Measurements from ENCODE around the gene CALML4. TPM values are rescaled to one million over a fixed set of nuclear protein-coding genes. Genes with fewer than 3 reads are reported as not detected.
"Not testable (repeated sequence)": the region's sequence is repeated elsewhere in the genome, so short reads cannot be mapped to it uniquely, and the experiment has no call there.

Gene CALML4
- total and polyA plus RNA-seq, 7 donors = 0.85 to 2.2 (median 1.4) TPM

DNA sequence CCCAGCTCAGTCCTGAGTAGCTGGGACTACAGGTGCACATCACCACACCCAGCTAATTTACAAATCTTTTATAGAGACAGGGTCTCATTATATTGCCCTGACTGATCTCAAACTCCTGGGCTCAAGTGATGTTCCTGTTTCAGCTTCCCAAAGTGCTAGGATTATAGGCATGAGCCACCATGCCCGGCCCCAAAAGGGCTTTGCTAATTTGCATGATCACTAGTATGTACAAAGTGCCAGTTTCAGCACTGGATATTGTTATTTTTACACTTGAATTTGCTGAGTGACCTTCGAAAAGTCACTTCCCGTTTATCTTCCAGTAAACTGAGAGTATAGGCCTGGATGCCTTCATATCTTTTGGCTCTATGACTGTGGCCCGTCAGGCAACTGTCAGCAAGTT is 12.2 kb upstream of the CALML4 start:
- whole genome bisulfite sequencing, 3 donors = 93 to 95% (median 93%) methylated on average over 4 of the region's 4 CpGs
- Histone ChIP-seq H3K27ac (no peak overlapping the region), H3K4me1 (no peaks in the 10 kb centered on the region), H3K36me3 (ENCODE audit: insufficient read depth in 1 of 2, low read depth in 1 of 2) (peaks cover 0 to 19% of the 10 kb centered on the region in 2 donors), H3K27me3 (ENCODE audit: insufficient read depth in 3 of 3, low read length in 2 of 3) (no peaks in the 10 kb centered on the region), H3K9me3 (no peaks in the 10 kb centered on the region), H3K4me3 (no peak overlapping the region)
- ATAC-seq (no peak), DNase-seq (no peak)
- TF ChIP-seq, protein P1, sequence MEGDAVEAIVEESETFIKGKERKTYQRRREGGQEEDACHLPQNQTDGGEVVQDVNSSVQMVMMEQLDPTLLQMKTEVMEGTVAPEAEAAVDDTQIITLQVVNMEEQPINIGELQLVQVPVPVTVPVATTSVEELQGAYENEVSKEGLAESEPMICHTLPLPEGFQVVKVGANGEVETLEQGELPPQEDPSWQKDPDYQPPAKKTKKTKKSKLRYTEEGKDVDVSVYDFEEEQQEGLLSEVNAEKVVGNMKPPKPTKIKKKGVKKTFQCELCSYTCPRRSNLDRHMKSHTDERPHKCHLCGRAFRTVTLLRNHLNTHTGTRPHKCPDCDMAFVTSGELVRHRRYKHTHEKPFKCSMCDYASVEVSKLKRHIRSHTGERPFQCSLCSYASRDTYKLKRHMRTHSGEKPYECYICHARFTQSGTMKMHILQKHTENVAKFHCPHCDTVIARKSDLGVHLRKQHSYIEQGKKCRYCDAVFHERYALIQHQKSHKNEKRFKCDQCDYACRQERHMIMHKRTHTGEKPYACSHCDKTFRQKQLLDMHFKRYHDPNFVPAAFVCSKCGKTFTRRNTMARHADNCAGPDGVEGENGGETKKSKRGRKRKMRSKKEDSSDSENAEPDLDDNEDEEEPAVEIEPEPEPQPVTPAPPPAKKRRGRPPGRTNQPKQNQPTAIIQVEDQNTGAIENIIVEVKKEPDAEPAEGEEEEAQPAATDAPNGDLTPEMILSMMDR (IDR thresholded peaks at IDR 0.05) = no peak
- intact Hi-C loops (cut with DNase I) = no loop called here

DNA sequence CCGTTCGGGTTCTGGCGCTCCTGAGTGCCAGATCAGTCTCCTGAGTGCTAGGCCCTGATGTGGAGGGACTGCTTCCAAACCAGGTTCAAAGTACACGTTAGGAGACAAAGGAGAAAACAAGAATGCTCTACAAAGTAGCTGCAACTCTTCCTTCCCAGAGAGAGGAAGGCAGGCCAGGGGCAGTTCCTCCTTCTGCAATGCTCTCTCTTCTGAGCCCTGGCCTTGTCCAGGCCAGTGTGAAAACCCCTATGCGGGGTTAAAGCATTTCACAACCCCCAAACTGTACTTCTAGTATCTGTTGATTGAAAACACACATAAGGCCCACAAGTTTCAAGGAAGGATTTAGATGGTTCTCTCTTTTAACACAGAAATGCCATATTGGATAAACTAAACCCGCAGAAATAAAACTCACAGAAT is 9.7 kb upstream of the CALML4 start:
- TF ChIP-seq, protein P1 (IDR thresholded peaks at IDR 0.05) = no peak
- H3K27me3 ChIP-seq (ENCODE audit: insufficient read depth in 3 of 3, low read length in 2 of 3) = no peaks in the 10 kb centered on the region
- no peaks in the 10 kb centered on the region for H3K4me1 ChIP-seq
- DNase-seq (no peak), ATAC-seq (no peak)
- H3K9me3 ChIP-seq = no peaks in the 10 kb centered on the region
- intact Hi-C loops (cut with DNase I) = loop anchor here in 1 of 2 donors (5.0 kb wide), 1 partner anchor 353 kb away; no protein-coding TSS in a partner anchor
- H3K4me3 ChIP-seq = no peak overlapping the region
- 78 to 79% (median 78%) methylated on average over 6 of the region's 6 CpGs for WGBS, 3 donors
- H3K36me3 ChIP-seq (ENCODE audit: insufficient read depth in 1 of 2, low read depth in 1 of 2) = peaks cover 0 to 19% of the 10 kb centered on the region in 2 donors
- H3K27ac ChIP-seq = no peak overlapping the region

DNA sequence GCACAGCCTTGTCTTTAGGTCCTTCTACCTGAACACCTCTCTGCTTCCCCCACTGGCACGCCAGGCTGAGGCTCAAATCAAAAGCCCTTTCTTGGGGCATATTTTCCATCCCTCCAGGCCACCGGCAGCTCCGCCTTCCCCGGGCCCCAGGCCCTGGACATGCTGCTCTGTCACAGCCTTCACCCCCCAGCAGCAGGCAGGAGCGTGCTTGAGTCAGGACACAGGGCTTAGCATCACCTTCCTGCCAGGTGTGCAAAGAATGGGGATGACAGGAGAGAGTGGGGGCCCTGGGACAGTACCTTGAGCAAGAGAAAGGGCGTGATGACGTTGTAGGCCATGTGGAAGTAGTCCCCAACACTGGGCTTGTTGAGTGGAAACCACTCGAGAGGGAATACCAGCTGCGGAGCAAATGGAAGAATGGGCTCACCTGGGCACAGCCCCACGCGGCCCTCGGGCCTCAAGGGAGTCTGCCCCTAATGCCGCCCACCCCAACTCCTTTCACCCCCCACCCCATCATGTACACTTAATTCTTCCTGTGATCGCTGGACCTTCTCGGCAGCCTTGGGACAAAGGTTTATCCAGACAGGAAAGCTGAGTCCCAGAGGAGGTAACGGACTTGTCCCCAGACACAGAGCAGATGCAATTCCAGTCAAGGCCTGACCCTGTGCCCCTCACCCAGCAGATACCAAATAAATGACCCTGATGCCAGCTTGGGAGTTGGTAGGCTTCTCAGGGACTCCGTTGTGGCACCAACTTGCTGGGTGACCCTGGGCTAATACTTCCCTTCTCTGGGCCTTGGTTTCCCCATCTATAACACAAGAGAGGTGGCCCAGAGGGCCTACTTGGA is 9.1 kb upstream of the CALML4 start:
- H3K36me3 ChIP-seq (ENCODE audit: insufficient read depth in 1 of 2, low read depth in 1 of 2) = peaks cover 0 to 19% of the 10 kb centered on the region in 2 donors
- ATAC-seq = no peak
- no peak overlapping the region for H3K27ac ChIP-seq
- no peak overlapping the region for H3K4me3 ChIP-seq
- DNase-seq = no peak
- intact Hi-C loops (cut with DNase I) = loop anchor here in 1 of 2 donors (5.0 kb wide), 1 partner anchor 352 kb away; no protein-coding TSS in a partner anchor
- H3K4me1 ChIP-seq = no peaks in the 10 kb centered on the region
- H3K9me3 ChIP-seq = no peaks in the 10 kb centered on the region
- H3K27me3 ChIP-seq (ENCODE audit: insufficient read depth in 3 of 3, low read length in 2 of 3) = no peaks in the 10 kb centered on the region
- WGBS, 3 donors = 93% methylated on average over 17 of the region's 17 CpGs
- TF ChIP-seq, protein P1 (IDR thresholded peaks at IDR 0.05) = no peak

DNA sequence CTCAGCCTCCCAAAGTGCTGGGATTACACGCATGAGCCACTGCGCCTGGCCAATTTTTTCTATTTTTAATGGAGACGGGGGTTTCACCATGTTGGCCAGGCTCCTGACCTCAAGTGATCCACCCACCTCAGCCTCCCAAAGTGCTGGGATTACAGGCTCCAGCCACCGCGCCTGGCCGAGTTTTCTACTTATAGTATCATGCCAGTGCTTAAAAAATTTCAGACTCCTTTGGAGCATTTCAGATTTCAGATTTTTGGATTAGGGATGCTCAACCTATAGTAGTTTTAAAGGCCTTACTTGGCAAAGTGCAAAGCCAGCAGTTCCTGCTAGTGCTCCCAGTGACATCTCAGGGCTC is 8.3 kb upstream of the CALML4 start:
- not testable (repeated sequence) for DNase-seq; H3K9me3 ChIP-seq; ATAC-seq; H3K4me1 ChIP-seq; H3K4me3 ChIP-seq; H3K27me3 ChIP-seq (ENCODE audit: insufficient read depth in 3 of 3, low read length in 2 of 3); H3K27ac ChIP-seq
- WGBS, 3 donors = 88 to 94% (median 90%) methylated on average over 6 of the region's 6 CpGs
- intact Hi-C loops (cut with DNase I) = loop anchor here in 1 of 2 donors (5.0 kb wide), 1 partner anchor 351 kb away; no protein-coding TSS in a partner anchor
- H3K36me3 ChIP-seq (ENCODE audit: insufficient read depth in 1 of 2, low read depth in 1 of 2) = peaks cover 0 to 18% of the 10 kb centered on the region in 2 donors

DNA sequence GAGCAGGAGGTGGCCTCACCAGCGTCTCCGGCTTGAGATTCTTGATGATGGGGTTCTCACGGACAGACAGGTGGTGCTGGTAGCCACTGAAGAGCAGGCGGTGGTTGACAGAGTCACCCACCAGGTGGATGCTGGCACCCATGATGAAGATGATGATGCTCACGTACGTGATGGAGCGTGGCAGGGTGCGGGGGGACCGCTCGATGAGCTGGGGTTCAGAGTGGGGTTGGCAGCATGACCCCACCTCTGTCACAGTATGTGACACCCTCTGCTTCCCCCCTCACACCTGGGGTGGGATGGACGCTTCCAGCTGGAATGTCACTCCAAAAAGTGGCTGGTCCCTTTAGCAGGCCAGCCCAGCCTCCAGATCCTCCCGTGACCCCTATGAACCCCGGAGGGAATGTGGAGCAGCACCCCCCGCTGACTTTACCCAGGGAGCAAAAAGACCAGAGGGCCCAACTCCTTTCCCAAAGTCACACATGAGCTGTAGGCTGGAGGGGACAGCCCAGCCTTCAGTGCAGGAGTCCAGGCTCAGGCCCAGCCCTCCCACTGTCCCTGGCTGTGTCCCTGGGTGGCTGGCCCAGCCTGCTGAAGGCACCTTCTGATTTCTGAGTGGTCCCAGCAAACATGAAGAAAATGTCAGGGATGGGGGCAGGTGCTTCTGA is 6.7 kb upstream of the CALML4 start:
- Histone ChIP-seq H3K27ac (no peak overlapping the region), H3K9me3 (no peaks in the 10 kb centered on the region), H3K4me3 (no peak overlapping the region), H3K36me3 (ENCODE audit: insufficient read depth in 1 of 2, low read depth in 1 of 2) (peaks cover 0 to under 1% of the 10 kb centered on the region in 2 donors), H3K4me1 (no peaks in the 10 kb centered on the region), H3K27me3 (ENCODE audit: insufficient read depth in 3 of 3, low read length in 2 of 3) (no peaks in the 10 kb centered on the region)
- DNase-seq (no peak), ATAC-seq (no peak)
- intact Hi-C loops (cut with DNase I) = loop anchor here in 1 of 2 donors (5.0 kb wide), 1 partner anchor 349 kb away; no protein-coding TSS in a partner anchor
- WGBS, 3 donors = 92 to 96% (median 93%) methylated on average over 14 of the region's 14 CpGs
- TF ChIP-seq, protein P1 (IDR thresholded peaks at IDR 0.05) = no peak

Measured in psoas muscle (tissue), 8 donors.